Smooth muscle cell (in vitro differentiated cells): ENCODE results near the gene SPIRE1. TPM values are rescaled to one million over a fixed set of nuclear protein-coding genes. Genes with fewer than 3 reads are reported as not detected.

Source experiments
- DNase-seq: peaks from one replicate; lab custom pipeline; 2025; ENCODE audit not compliant: unreplicated experiment; lab: John Stamatoyannopoulos, UW
- H2AFZ ChIP-seq: fragments of 200-600 bp; sonication (generic); 2 replicates; pipeline ENCODE4 v1.6.0; 2016; ENCODE audit warnings: antibody characterized with exemption, low read depth, mild to moderate bottlenecking
- H3F3A ChIP-seq: fragments of 200-600 bp; sonication (generic); 2 replicates; pipeline ENCODE4 v1.6.0; 2017; ENCODE audit warnings: antibody characterized with exemption, low read depth
- H3K27ac ChIP-seq: fragments of 200-600 bp; sonication (generic); 2 replicates; pipeline ENCODE4 v1.5.1; 2016; ENCODE audit warnings: low read depth, mild to moderate bottlenecking
- H3K27me3 ChIP-seq: fragments of 200-600 bp; sonication (generic); 2 replicates; pipeline ENCODE4 v1.6.1; 2016; ENCODE audit warnings: low read depth, mild to moderate bottlenecking
- H3K36me3 ChIP-seq: fragments of 200-600 bp; sonication (generic); 2 replicates; pipeline ENCODE4 v1.5.1; 2016; ENCODE audit warnings: low read depth
- H3K4me1 ChIP-seq: fragments of 200-600 bp; sonication (generic); 2 replicates; pipeline ENCODE4 v1.5.1; 2016; ENCODE audit warnings: low read depth
- H3K4me2 ChIP-seq: fragments of 200-600 bp; sonication (generic); 2 replicates; pipeline ENCODE4 v1.6.0; 2016; ENCODE audit warnings: mild to moderate bottlenecking
- H3K4me3 ChIP-seq: fragments of 200-600 bp; sonication (generic); 2 replicates; pipeline ENCODE4 v1.5.1; 2016; ENCODE audit warnings: mild to moderate bottlenecking
- H3K79me2 ChIP-seq: fragments of 200-600 bp; sonication (generic); 2 replicates; pipeline ENCODE4 v1.6.0; 2016; ENCODE audit warnings: low read depth, mild to moderate bottlenecking
- H3K9ac ChIP-seq: fragments of 200-600 bp; sonication (generic); 2 replicates; pipeline ENCODE4 v1.6.0; 2016; ENCODE audit warnings: low read depth
- H3K9me3 ChIP-seq: fragments of 200-600 bp; sonication (generic); replicated peaks from 2 replicates; pipeline ENCODE4 v1.5.1; 2016; ENCODE audit warnings: low read depth
- H4K20me1 ChIP-seq: fragments of 200-600 bp; sonication (generic); 2 replicates; pipeline ENCODE4 v1.6.0; 2016; ENCODE audit warnings: low read depth
- CTCF ChIP-seq: fragments of 200-600 bp; sonication (generic); IDR thresholded peaks from 2 replicates; pipeline ENCODE4 v1.5.1; 2017; ENCODE audit warnings: borderline replicate concordance, mild to moderate bottlenecking, antibody characterized with exemption; ENCODE audit not compliant: insufficient read depth, poor library complexity, severe bottlenecking
- WGBS: methylation state at CpG from one replicate; pipeline ENCODE4 v1.1.7; 2016; ENCODE audit warnings: low lambda C conversion rate; 5-methylcytosine and 5-hydroxymethylcytosine counted together
- polyA plus RNA-seq: library from polyadenylated mRNA; unstranded; fragments of >200 nt; fragmentation: Nextera tagmentation; extraction: Ambion mirVana; gene quantifications from 2 replicates; pipeline ENCODE4 v1.2.1, GENCODE V29; 2016
- total RNA-seq: library from RNA; depleted of rRNA; stranded (reverse); fragments of >200 nt; gene quantifications from 2 replicates; pipeline ENCODE4 v1.2.3, GENCODE V29; 2014

SPIRE1 gene
- total and polyA plus RNA-seq, 2 experiments from 2014 or later: 12.6 to 18.1 TPM

GRCh38 chr18:12464731-12465130 is 193.2 kb downstream of the SPIRE1 start:
- H3K4me2 ChIP-seq: no peak overlapping the region
- 98% methylated on average over 9 of the region's 9 CpGs for WGBS
- H3K27ac ChIP-seq: no peak overlapping the region
- no peak overlapping the region for H3K4me3 ChIP-seq
- no peaks in the 10 kb centered on the region for H3K79me2 ChIP-seq
- no peaks in the 10 kb centered on the region for H3F3A ChIP-seq
- H3K9ac ChIP-seq: no peak overlapping the region
- H3K27me3 ChIP-seq: no peaks in the 10 kb centered on the region
- H3K4me1 ChIP-seq: no peaks in the 10 kb centered on the region
- no peak for DNase-seq
- no peak for TF ChIP-seq CTCF
- H4K20me1 ChIP-seq: no peaks in the 10 kb centered on the region
- peaks cover 4% of the 10 kb centered on the region for H3K36me3 ChIP-seq
- H2AFZ ChIP-seq: no peak overlapping the region
- H3K9me3 ChIP-seq: no peaks in the 10 kb centered on the region

GRCh38 chr18:12463191-12463590 is 194.7 kb downstream of the SPIRE1 start:
- Histone ChIP-seq H4K20me1 (no peaks in the 10 kb centered on the region), H3K9ac (no peak overlapping the region), H3K4me2 (no peak overlapping the region), H2AFZ (no peak overlapping the region), H3F3A (no peaks in the 10 kb centered on the region), H3K4me3 (no peak overlapping the region), H3K4me1 (no peaks in the 10 kb centered on the region), H3K79me2 (no peaks in the 10 kb centered on the region), H3K36me3 (peaks cover 4% of the 10 kb centered on the region), H3K9me3 (no peaks in the 10 kb centered on the region), H3K27ac (no peak overlapping the region), H3K27me3 (no peaks in the 10 kb centered on the region)
- TF ChIP-seq CTCF: no peak
- no peak for DNase-seq
- 81% methylated on average over 7 of the region's 7 CpGs for WGBS

- Histone ChIP-seq H4K20me1 (no peaks in the 10 kb centered on the region), H3K27me3 (no peaks in the 10 kb centered on the region), H3K9me3 (no peaks in the 10 kb centered on the region), H3F3A (no peaks in the 10 kb centered on the region), H3K79me2 (no peaks in the 10 kb centered on the region), H2AFZ (no peak overlapping the region), H3K4me3 (no peak overlapping the region), H3K27ac (no peak overlapping the region), H3K9ac (no peak overlapping the region), H3K4me2 (no peak overlapping the region), H3K36me3 (peaks cover 4% of the 10 kb centered on the region), H3K4me1 (no peaks in the 10 kb centered on the region)
- DNase-seq: no peak
- 98% methylated on average over 2 of the region's 2 CpGs for WGBS
- TF ChIP-seq CTCF: no peak
These were observed 195.7 kb downstream of the SPIRE1 start for GRCh38 chr18:12462242-12462641.

- Histone ChIP-seq H4K20me1 (no peaks in the 10 kb centered on the region), H3K27me3 (no peaks in the 10 kb centered on the region), H3K36me3 (peaks cover 4% of the 10 kb centered on the region), H3K4me3 (no peak overlapping the region), H2AFZ (no peak overlapping the region), H3K4me2 (no peak overlapping the region), H3K9me3 (no peaks in the 10 kb centered on the region), H3K79me2 (no peaks in the 10 kb centered on the region), H3K4me1 (no peaks in the 10 kb centered on the region), H3K9ac (no peak overlapping the region), H3K27ac (no peak overlapping the region), H3F3A (no peaks in the 10 kb centered on the region)
- TF ChIP-seq CTCF: no peak
- DNase-seq: no peak
- WGBS: 69% methylated on average over 6 of the region's 6 CpGs
These were observed 196.6 kb downstream of the SPIRE1 start for GRCh38 chr18:12461326-12461725.
